Measurements from ENCODE around the gene NRCAM. TPM values are rescaled to one million over a fixed set of nuclear protein-coding genes. Genes with fewer than 3 reads are reported as not detected.

The NRCAM gene
- total and polyA plus RNA-seq, 2 experiments from 2014 or later = 0.76 to 3.9 TPM

- Histone ChIP-seq H3K27ac (no peak overlapping the region), H3K4me1 (ENCODE audit: low read depth) (no peaks in the 10 kb centered on the region), H3K27me3 (peaks cover 23% of the 10 kb centered on the region), H3K9me3 (ENCODE audit: low read depth) (no peaks in the 10 kb centered on the region), H3K4me3 (no peak overlapping the region), H3K36me3 (no peaks in the 10 kb centered on the region)
- TF ChIP-seq, protein P1, sequence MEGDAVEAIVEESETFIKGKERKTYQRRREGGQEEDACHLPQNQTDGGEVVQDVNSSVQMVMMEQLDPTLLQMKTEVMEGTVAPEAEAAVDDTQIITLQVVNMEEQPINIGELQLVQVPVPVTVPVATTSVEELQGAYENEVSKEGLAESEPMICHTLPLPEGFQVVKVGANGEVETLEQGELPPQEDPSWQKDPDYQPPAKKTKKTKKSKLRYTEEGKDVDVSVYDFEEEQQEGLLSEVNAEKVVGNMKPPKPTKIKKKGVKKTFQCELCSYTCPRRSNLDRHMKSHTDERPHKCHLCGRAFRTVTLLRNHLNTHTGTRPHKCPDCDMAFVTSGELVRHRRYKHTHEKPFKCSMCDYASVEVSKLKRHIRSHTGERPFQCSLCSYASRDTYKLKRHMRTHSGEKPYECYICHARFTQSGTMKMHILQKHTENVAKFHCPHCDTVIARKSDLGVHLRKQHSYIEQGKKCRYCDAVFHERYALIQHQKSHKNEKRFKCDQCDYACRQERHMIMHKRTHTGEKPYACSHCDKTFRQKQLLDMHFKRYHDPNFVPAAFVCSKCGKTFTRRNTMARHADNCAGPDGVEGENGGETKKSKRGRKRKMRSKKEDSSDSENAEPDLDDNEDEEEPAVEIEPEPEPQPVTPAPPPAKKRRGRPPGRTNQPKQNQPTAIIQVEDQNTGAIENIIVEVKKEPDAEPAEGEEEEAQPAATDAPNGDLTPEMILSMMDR (IDR thresholded peaks at IDR 0.05; ENCODE audit: low read depth, low read length) = no peak
- no peak for DNase-seq (ENCODE audit: low read depth in 1 of 2, low spot score in 1 of 2)
Observed at GRCh38 chr7:108448584-108449505, 7.4 kb downstream of the NRCAM start.

DNA sequence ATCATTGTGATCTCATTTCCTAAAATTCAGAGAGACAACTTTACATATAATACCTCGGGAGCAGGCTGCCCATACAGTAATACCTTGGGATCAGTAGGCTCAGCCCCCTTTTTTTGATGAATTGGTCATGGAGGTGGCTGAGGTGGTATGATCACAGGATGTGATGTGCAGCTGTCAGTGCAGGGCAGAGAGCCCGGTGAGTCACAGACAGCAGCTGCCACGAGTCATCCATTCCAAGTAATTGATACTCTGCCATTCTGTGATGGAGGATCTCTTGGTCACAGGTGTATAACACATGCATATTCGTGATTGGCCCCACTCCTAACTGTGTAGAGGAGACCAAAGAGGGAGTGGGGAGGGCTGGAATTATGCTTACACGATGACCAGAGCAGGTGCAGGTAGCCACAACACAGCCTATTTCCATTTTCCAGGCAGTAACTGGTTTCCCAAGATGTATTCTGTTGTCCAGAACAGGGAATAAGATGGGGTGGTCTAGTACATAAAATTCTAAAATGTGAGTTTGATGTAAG, 14.1 kb downstream of the NRCAM start:
- Histone ChIP-seq H3K4me1 (ENCODE audit: low read depth) (no peaks in the 10 kb centered on the region), H3K27me3 (no peaks in the 10 kb centered on the region), H3K36me3 (no peaks in the 10 kb centered on the region), H3K4me3 (no peak overlapping the region), H3K9me3 (ENCODE audit: low read depth) (no peaks in the 10 kb centered on the region), H3K27ac (no peak overlapping the region)
- no peak for DNase-seq (ENCODE audit: low read depth in 1 of 2, low spot score in 1 of 2)
- TF ChIP-seq, protein P1 (IDR thresholded peaks at IDR 0.05; ENCODE audit: low read depth, low read length) = no peak

DNA sequence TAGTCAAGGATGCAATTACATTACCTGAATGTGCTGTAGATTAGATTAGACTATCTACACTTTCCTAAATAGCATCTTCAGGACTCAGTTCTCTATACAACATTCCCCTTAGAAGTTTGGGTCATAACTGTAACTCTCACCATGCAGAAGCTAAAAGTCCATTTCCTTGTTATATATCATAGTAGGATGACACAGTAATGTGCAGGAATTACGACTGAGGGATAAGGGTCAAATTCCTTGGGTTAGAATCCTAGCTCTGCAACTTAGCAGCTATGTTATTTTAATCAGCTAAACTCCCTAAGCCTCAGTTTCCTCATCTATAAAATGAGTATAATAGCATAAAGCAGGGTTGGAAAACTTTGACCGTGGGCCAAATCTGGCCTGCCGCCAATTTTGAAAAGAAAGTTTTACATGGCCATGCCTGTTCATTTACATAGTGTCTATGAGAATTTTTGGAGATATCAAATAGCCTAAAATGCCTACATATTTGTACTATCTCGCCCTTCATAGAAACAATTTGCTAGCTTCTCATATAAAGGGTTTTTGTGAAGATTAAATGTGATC, 14.8 kb downstream of the NRCAM start:
- no peak for DNase-seq (ENCODE audit: low read depth in 1 of 2, low spot score in 1 of 2)
- Histone ChIP-seq H3K4me3 (no peak overlapping the region), H3K27ac (no peak overlapping the region), H3K9me3 (ENCODE audit: low read depth) (no peaks in the 10 kb centered on the region), H3K27me3 (no peaks in the 10 kb centered on the region), H3K4me1 (ENCODE audit: low read depth) (no peaks in the 10 kb centered on the region), H3K36me3 (no peaks in the 10 kb centered on the region)
- TF ChIP-seq, protein P1 (IDR thresholded peaks at IDR 0.05; ENCODE audit: low read depth, low read length) = no peak

DNA sequence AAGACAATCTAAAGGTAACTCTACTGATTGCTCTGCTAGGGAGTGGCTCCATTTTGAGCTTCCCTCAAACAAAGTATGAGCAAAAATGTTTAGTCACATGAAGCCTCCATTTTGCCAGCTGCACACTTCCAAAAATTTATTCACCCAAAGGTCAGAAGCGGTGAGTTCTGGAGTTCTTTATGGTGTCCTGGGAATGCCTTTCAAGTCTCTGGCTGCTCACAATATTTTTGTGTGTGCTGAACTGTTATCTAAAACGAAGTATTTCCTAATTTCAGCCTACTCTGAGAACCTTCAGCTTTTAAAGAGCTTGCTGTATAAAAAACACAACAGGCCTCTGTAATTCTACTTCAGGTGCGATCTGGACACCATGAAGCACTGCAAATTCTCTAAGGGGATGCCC, 15.6 kb downstream of the NRCAM start:
- Histone ChIP-seq H3K9me3 (ENCODE audit: low read depth) (no peaks in the 10 kb centered on the region), H3K4me1 (ENCODE audit: low read depth) (no peaks in the 10 kb centered on the region), H3K27ac (no peak overlapping the region), H3K27me3 (no peaks in the 10 kb centered on the region), H3K4me3 (no peak overlapping the region), H3K36me3 (no peaks in the 10 kb centered on the region)
- TF ChIP-seq, protein P1 (IDR thresholded peaks at IDR 0.05; ENCODE audit: low read depth, low read length) = no peak
- peak in 1 of 2 donors; percentile 51 for DNase-seq (ENCODE audit: low read depth in 1 of 2, low spot score in 1 of 2)

- Histone ChIP-seq H3K4me1 (ENCODE audit: low read depth) (no peaks in the 10 kb centered on the region), H3K27me3 (no peaks in the 10 kb centered on the region), H3K4me3 (no peak overlapping the region), H3K36me3 (no peaks in the 10 kb centered on the region), H3K27ac (no peak overlapping the region), H3K9me3 (ENCODE audit: low read depth) (no peaks in the 10 kb centered on the region)
- TF ChIP-seq, protein P1 (IDR thresholded peaks at IDR 0.05; ENCODE audit: low read depth, low read length) = no peak
- DNase-seq (ENCODE audit: low read depth in 1 of 2, low spot score in 1 of 2) = no peak
Observed at GRCh38 chr7:108436906-108437305, 19.3 kb downstream of the NRCAM start.

Measured in cardiac muscle cell (in vitro differentiated cells and primary cell).